HEK293 (cell line): Measurements from ENCODE around the gene SPATA31D3.
"Not testable (repeated sequence)": the region's sequence is repeated elsewhere in the genome, so short reads cannot be mapped to it uniquely, and the experiment has no call there.

Source experiments
- CTCF ChIA-PET: fragments of 350-600 bp; formaldehyde crosslinking; extraction: SDS; loops from one replicate; lab custom pipeline; 2021; ENCODE audit warnings: antibody characterized with exemption; lab: Yijun Ruan, JAX
- POLR2A ChIA-PET: fragments of 300-600 bp; formaldehyde crosslinking; extraction: SDS; loops from one replicate; lab custom pipeline; 2020; ENCODE audit warnings: antibody characterized with exemption, inconsistent platforms; lab: Yijun Ruan, JAX
- H3K27ac ChIP-seq: fragments of 200-500 bp; sonication (Bioruptor generic); 2 replicates; pipeline ENCODE4 v1.5.1; 2014; ENCODE audit warnings: low read depth, low read length, control low read depth, inconsistent platforms; ENCODE audit errors: extremely low read depth
- H3K36me3 ChIP-seq, 2 experiments: fragments of 200-500 bp in 1 of 2; sonication (Bioruptor generic) in 1 of 2; 1 replicate in 1 of 2; 2 replicates in 1 of 2; pipeline ENCODE4 v1.5.1; 2014 to 2017; ENCODE audit warnings: inconsistent platforms in 2 of 2, low read length in 2 of 2; ENCODE audit not compliant: control insufficient read depth in 2 of 2, insufficient read depth in 1 of 2
- H3K4me1 ChIP-seq: fragments of 200-500 bp; sonication (Bioruptor generic); 2 replicates; pipeline ENCODE4 v1.5.1; 2014; ENCODE audit warnings: mild to moderate bottlenecking, low read length, inconsistent platforms; ENCODE audit not compliant: control insufficient read depth, insufficient read depth
- H3K4me3 ChIP-seq: 2 replicates; pipeline ENCODE4 v1.5.1; 2011; ENCODE audit warnings: low read depth, mild to moderate bottlenecking, control low read depth, low read length, moderate library complexity
- H3K9me3 ChIP-seq: fragments of 200-500 bp; sonication (Bioruptor generic); 2 replicates; pipeline ENCODE4 v1.5.1; 2014; ENCODE audit warnings: low read depth, low read length, inconsistent platforms; ENCODE audit not compliant: control insufficient read depth, insufficient read depth
- HOXD13 ChIP-seq: sonication (generic); formaldehyde crosslinking; IDR thresholded peaks from 2 replicates; pipeline ENCODE4 v1.8.0; 2022; ENCODE audit warnings: missing genetic modification reagents, borderline replicate concordance
- MYNN ChIP-seq: fragments of 450-650 bp; formaldehyde crosslinking; IDR thresholded peaks from 2 replicates; pipeline ENCODE4 v1.5.1; 2016; ENCODE audit warnings: missing biosample characterization, missing genetic modification characterization, borderline replicate concordance
- PRDM6 ChIP-seq: fragments of 450-650 bp; formaldehyde crosslinking; IDR thresholded peaks from 2 replicates; pipeline ENCODE4 v1.5.1; 2017; ENCODE audit warnings: missing biosample characterization, missing genetic modification characterization
- SP3 ChIP-seq: fragments of 450-650 bp; formaldehyde crosslinking; IDR thresholded peaks from 2 replicates; pipeline ENCODE4 v1.5.1; 2016; ENCODE audit warnings: missing biosample characterization, missing genetic modification characterization
- ZBTB21 ChIP-seq: fragments of 450-650 bp; formaldehyde crosslinking; IDR thresholded peaks from 2 replicates; pipeline ENCODE4 v1.5.1; 2017; ENCODE audit warnings: missing biosample characterization, missing genetic modification characterization
- ZFP37 ChIP-seq: fragments of 450-650 bp; formaldehyde crosslinking; IDR thresholded peaks from 2 replicates; pipeline ENCODE4 v1.5.1; 2016; ENCODE audit warnings: missing biosample characterization, missing genetic modification characterization
- ZIC2 ChIP-seq: fragments of 450-650 bp; formaldehyde crosslinking; IDR thresholded peaks from 2 replicates; pipeline ENCODE4 v1.5.1; 2016; ENCODE audit warnings: missing biosample characterization, missing genetic modification characterization
- ZNF2 ChIP-seq: fragments of 450-650 bp; formaldehyde crosslinking; IDR thresholded peaks from 2 replicates; pipeline ENCODE4 v1.5.1; 2016; ENCODE audit warnings: missing biosample characterization, missing genetic modification characterization
- ZNF266 ChIP-seq: fragments of 450-650 bp; formaldehyde crosslinking; IDR thresholded peaks from 2 replicates; pipeline ENCODE4 v1.5.1; 2016; ENCODE audit warnings: missing biosample characterization, missing genetic modification characterization, low read depth
- ZNF292 ChIP-seq: fragments of 450-650 bp; formaldehyde crosslinking; IDR thresholded peaks from 2 replicates; pipeline ENCODE4 v1.5.1; 2016; ENCODE audit warnings: low read depth, missing biosample characterization, missing genetic modification characterization, borderline replicate concordance
- ZNF366 ChIP-seq: fragments of 450-650 bp; formaldehyde crosslinking; conservative IDR thresholded peaks from 2 replicates; pipeline ENCODE4 v1.5.1; 2016; ENCODE audit warnings: missing biosample characterization, missing genetic modification characterization
- ZNF449 ChIP-seq: fragments of 450-650 bp; formaldehyde crosslinking; IDR thresholded peaks from 2 replicates; pipeline ENCODE4 v1.5.1; 2017; ENCODE audit warnings: missing biosample characterization, mild to moderate bottlenecking, missing genetic modification characterization, moderate library complexity
- ZNF48 ChIP-seq: fragments of 450-650 bp; formaldehyde crosslinking; IDR thresholded peaks from 2 replicates; pipeline ENCODE4 v1.5.1; 2016; ENCODE audit warnings: missing biosample characterization, missing genetic modification characterization
- ZNF623 ChIP-seq: fragments of 450-650 bp; formaldehyde crosslinking; IDR thresholded peaks from 2 replicates; pipeline ENCODE4 v1.5.1; 2016; ENCODE audit warnings: missing biosample characterization, missing genetic modification characterization
- ZNF639 ChIP-seq: fragments of 450-650 bp; formaldehyde crosslinking; IDR thresholded peaks from 2 replicates; pipeline ENCODE4 v1.5.1; 2016; ENCODE audit warnings: missing biosample characterization, missing genetic modification characterization
- ZNF645 ChIP-seq: fragments of 450-650 bp; formaldehyde crosslinking; IDR thresholded peaks from 2 replicates; pipeline ENCODE4; 2016; ENCODE audit warnings: missing biosample characterization, missing genetic modification characterization
- ZNF670 ChIP-seq: fragments of 450-650 bp; formaldehyde crosslinking; IDR thresholded peaks from 2 replicates; pipeline ENCODE4 v1.5.1; 2016; ENCODE audit warnings: missing biosample characterization, missing genetic modification characterization, low read depth
- ZNF704 ChIP-seq: fragments of 450-650 bp; formaldehyde crosslinking; IDR thresholded peaks from 2 replicates; pipeline ENCODE4 v1.5.1; 2016; ENCODE audit warnings: missing biosample characterization, missing genetic modification characterization
- ZSCAN16 ChIP-seq: fragments of 450-650 bp; formaldehyde crosslinking; IDR thresholded peaks from 2 replicates; pipeline ENCODE4 v1.5.1; 2016; ENCODE audit warnings: missing biosample characterization, missing genetic modification characterization
- ZSCAN5A ChIP-seq: fragments of 450-650 bp; formaldehyde crosslinking; IDR thresholded peaks from 2 replicates; pipeline ENCODE4 v1.5.1; 2016; ENCODE audit warnings: missing biosample characterization, missing genetic modification characterization

Gene SPATA31D3

GRCh38 chr9:81984928-81985327 lies 41.6 kb downstream of the SPATA31D3 start (continued):
- TF ChIP-seq ZNF645 (tag by site-specific recombination) (no peak), ZNF704 (tag by site-specific recombination) (no peak), ZNF266 (tag by site-specific recombination) (no peak), ZNF48 (tag by site-specific recombination) (no peak), ZNF449 (no peak), ZNF366 (tag by site-specific recombination) (no peak), HOXD13 (CRISPR knock-in tag) (no peak), ZNF639 (tag by site-specific recombination) (no peak), ZNF292 (no peak), ZNF2 (tag by site-specific recombination) (no peak), PRDM6 (tag by site-specific recombination) (no peak)

- CTCF ChIA-PET, result interaction anchor here (0.6 kb wide), 1 partner anchor 1152 kb away, joined by 3 read pairs; no protein-coding TSS in a partner anchor
These were observed 42.8 kb downstream of the SPATA31D3 start for GRCh38 chr9:81986051-81986450.

GRCh38 chr9:81988472-81988871 lies 45.2 kb downstream of the SPATA31D3 start, which contains the start of gene SPATA31D1:
Gene SPATA31D1, plus strand, starts transcription at chr9:81988772. Its CDS starts 47 bp downstream, at chr9:81988819.
- CTCF ChIA-PET, H3K4me1 ChIP-seq, H3K27ac ChIP-seq, POLR2A ChIA-PET, H3K4me3 ChIP-seq, H3K9me3 ChIP-seq, H3K36me3 ChIP-seq: not testable (repeated sequence)

More at GRCh38 chr9:81986051-81986450, 42.8 kb downstream of the SPATA31D3 start:
- Histone ChIP-seq H3K4me1 (no peaks in the 10 kb centered on the region), H3K9me3 (no peaks in the 10 kb centered on the region), H3K36me3 (no peaks in the 10 kb centered on the region), H3K27ac (no peak overlapping the region), H3K4me3 (no peak overlapping the region)
- TF ChIP-seq ZNF623 (tag by site-specific recombination), result no peak
- no peak for TF ChIP-seq SP3
- TF ChIP-seq ZNF670, result no peak
- no peak for TF ChIP-seq ZSCAN5A (tag by site-specific recombination)
- TF ChIP-seq ZBTB21 (tag by site-specific recombination), result no peak
- no peak for TF ChIP-seq MYNN (tag by site-specific recombination)
- TF ChIP-seq ZSCAN16 (tag by site-specific recombination), result no peak
- no peak for TF ChIP-seq ZFP37 (tag by site-specific recombination)
- no peak for TF ChIP-seq ZIC2 (tag by site-specific recombination)
- POLR2A ChIA-PET, result no interaction called here
